NB4 (cell line): ENCODE results near the gene EEF1A1.

Experiments used
- MYC ChIP-seq: IDR thresholded peaks from 2 replicates; pipeline ENCODE4 v1.6.1; 2011; ENCODE audit warnings: low read depth, low read length
- TF ChIP-seq, protein P1 (sequence below): IDR thresholded peaks from one replicate; pipeline ENCODE4 v1.5.1; 2012; ENCODE audit warnings: low read depth, low read length

DNA sequence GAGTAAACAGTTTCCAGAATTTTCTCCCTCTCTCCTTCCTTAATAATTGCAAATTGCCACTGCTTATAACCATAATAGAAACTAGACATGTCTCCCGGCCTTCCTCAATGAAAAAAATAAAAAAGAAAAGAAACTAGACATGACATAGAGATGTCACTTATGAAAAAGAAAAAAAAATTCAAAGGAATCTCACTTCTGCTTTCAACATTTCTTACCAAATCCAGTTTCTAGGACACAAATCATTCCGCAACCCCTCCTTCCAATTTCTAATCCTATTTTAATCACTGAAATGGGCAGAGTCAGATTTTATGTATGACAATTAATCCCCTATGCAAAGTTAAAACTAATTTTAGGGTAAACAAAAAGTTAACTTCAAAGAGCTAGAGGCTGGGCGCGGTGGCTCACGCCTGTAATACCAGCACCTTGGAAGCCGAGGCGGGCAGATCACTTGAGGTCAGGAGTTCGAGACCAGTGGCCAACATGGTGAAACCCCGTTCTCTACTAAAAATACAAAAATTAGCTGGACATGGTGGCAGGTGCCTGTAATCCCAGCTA, 40.1 kb upstream of the EEF1A1 start:
- TF ChIP-seq, protein P1, sequence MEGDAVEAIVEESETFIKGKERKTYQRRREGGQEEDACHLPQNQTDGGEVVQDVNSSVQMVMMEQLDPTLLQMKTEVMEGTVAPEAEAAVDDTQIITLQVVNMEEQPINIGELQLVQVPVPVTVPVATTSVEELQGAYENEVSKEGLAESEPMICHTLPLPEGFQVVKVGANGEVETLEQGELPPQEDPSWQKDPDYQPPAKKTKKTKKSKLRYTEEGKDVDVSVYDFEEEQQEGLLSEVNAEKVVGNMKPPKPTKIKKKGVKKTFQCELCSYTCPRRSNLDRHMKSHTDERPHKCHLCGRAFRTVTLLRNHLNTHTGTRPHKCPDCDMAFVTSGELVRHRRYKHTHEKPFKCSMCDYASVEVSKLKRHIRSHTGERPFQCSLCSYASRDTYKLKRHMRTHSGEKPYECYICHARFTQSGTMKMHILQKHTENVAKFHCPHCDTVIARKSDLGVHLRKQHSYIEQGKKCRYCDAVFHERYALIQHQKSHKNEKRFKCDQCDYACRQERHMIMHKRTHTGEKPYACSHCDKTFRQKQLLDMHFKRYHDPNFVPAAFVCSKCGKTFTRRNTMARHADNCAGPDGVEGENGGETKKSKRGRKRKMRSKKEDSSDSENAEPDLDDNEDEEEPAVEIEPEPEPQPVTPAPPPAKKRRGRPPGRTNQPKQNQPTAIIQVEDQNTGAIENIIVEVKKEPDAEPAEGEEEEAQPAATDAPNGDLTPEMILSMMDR = no peak
- TF ChIP-seq MYC = no peak
